Mammary epithelial cell (primary cell): ENCODE results near the gene MEF2C.

Source experiments
- CTCF ChIP-seq, 2 donors: IDR thresholded peaks in 1 of 2; conservative IDR thresholded peaks in 1 of 2; 2 replicates each; pipeline ENCODE4 v1.5.1; 2011 to 2012; ENCODE audit warnings: inconsistent platforms in 2 of 2, low read length in 2 of 2, mild to moderate bottlenecking in 2 of 2, control low read depth in 1 of 2, low read depth in 1 of 2; ENCODE audit not compliant: insufficient read depth in 1 of 2; ENCODE audit errors: extremely low read depth in 1 of 2
- EZH2 ChIP-seq: IDR thresholded peaks from 2 replicates; pipeline ENCODE4 v1.6.1; 2012; ENCODE audit warnings: low read length, inconsistent platforms, borderline replicate concordance

DNA sequence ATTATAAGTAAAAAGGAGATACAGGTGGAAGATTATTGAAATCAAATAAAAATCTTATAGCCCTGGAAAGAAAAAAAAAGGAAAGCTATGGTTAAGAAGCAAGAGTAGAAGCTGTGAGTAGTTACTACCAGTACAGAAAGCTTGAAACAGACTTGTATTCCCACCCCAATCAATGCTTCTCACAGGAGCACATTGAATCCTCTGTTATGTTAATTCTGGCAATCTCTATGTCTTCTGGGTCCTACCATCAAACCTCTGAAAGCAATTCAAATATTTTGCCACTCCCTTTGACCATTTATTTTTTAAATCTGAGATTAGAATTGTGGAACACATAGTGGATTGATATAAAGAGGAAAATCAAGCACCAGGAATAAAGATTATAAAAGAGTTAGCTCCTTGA, 186.5 kb downstream of the MEF2C start:
- TF ChIP-seq CTCF (conservative IDR thresholded peaks at IDR 0.05 in 1 of 2, IDR thresholded peaks at IDR 0.05 in 1 of 2; ENCODE audit: extremely low read depth in 1 of 2, insufficient read depth in 1 of 2, low read depth in 1 of 2, low read length in 2 of 2) (no peak), EZH2 (no peak)
